Memory B cell (primary cell): Measurements from ENCODE around the gene NCKAP5.
"Not testable (repeated sequence)": the region's sequence is repeated elsewhere in the genome, so short reads cannot be mapped to it uniquely, and the experiment has no call there.

ENCODE experiments used
- ATAC-seq: fragments of 150-1000 bp; cut with Tn5 transposase; 2 replicates; pipeline ENCODE4 v1.10.0; 2021; ENCODE audit warnings: low read depth, mild to moderate bottlenecking, moderate library complexity
- DNase-seq, 2 donors: peaks; one replicate each; pipeline ENCODE4 v3.0.0; 2022; ENCODE audit warnings: low spot score in 2 of 2
- H3K27ac Mint-ChIP-seq: one replicate; pipeline ENCODE4 v1.8.0; 2022; ENCODE audit warnings: mild to moderate bottlenecking, moderate library complexity, mixed read lengths
- H3K27me3 Mint-ChIP-seq: one replicate; pipeline ENCODE4 v1.8.0; 2022; ENCODE audit warnings: mixed read lengths
- H3K36me3 Mint-ChIP-seq: one replicate; pipeline ENCODE4 v1.8.0; 2022; ENCODE audit warnings: mild to moderate bottlenecking, mixed read lengths
- H3K4me1 Mint-ChIP-seq: one replicate; pipeline ENCODE4 v1.8.0; 2022; ENCODE audit warnings: mixed read lengths
- H3K4me3 Mint-ChIP-seq: one replicate; pipeline ENCODE4 v1.8.0; 2022; ENCODE audit warnings: mild to moderate bottlenecking, moderate library complexity, mixed read lengths
- H3K9me3 Mint-ChIP-seq: one replicate; pipeline ENCODE4 v1.8.0; 2022; ENCODE audit warnings: mixed read lengths

NCKAP5 gene

GRCh38 chr2:132813422-132813821, 754.8 kb downstream of the NCKAP5 start:
- Mint-ChIP-seq H3K27ac (no peak overlapping the region), H3K4me1 (no peaks in the 10 kb centered on the region), H3K36me3 (peaks cover 1% of the 10 kb centered on the region), H3K4me3 (no peak overlapping the region), H3K9me3 (peaks cover 13% of the 10 kb centered on the region), H3K27me3 (peaks cover 4% of the 10 kb centered on the region)
- DNase-seq (no peak), ATAC-seq (no peak)

- H3K9me3 Mint-ChIP-seq, result peaks cover 23% of the 10 kb centered on the region
- no peak overlapping the region for H3K27ac Mint-ChIP-seq
- ATAC-seq (no peak), DNase-seq (no peak)
- peaks cover 3% of the 10 kb centered on the region for H3K36me3 Mint-ChIP-seq
- no peak overlapping the region for H3K4me3 Mint-ChIP-seq
- H3K27me3 Mint-ChIP-seq, result peaks cover 4% of the 10 kb centered on the region
- H3K4me1 Mint-ChIP-seq, result no peaks in the 10 kb centered on the region
Measured at GRCh38 chr2:132811148-132811915, 756.9 kb downstream of the NCKAP5 start.

GRCh38 chr2:132809962-132810361, 758.3 kb downstream of the NCKAP5 start:
- H3K36me3 Mint-ChIP-seq, H3K27me3 Mint-ChIP-seq, DNase-seq, H3K4me1 Mint-ChIP-seq, H3K27ac Mint-ChIP-seq, H3K4me3 Mint-ChIP-seq, ATAC-seq: not testable (repeated sequence)
- H3K9me3 Mint-ChIP-seq, result peaks cover 24% of the 10 kb centered on the region

- H3K27me3 Mint-ChIP-seq, result no peaks in the 10 kb centered on the region
- peaks cover 16% of the 10 kb centered on the region for H3K9me3 Mint-ChIP-seq
- H3K4me3 Mint-ChIP-seq, result no peak overlapping the region
- H3K27ac Mint-ChIP-seq, result no peak overlapping the region
- no peak for ATAC-seq
- H3K36me3 Mint-ChIP-seq, result peaks cover 1% of the 10 kb centered on the region
- DNase-seq, result no peak
- no peaks in the 10 kb centered on the region for H3K4me1 Mint-ChIP-seq
Measured at GRCh38 chr2:132804051-132804450, 764.2 kb downstream of the NCKAP5 start.

- Mint-ChIP-seq H3K36me3 (no peaks in the 10 kb centered on the region), H3K27me3 (peaks cover 2% of the 10 kb centered on the region), H3K4me1 (no peaks in the 10 kb centered on the region), H3K27ac (no peak overlapping the region), H3K4me3 (no peak overlapping the region), H3K9me3 (peaks cover 2% of the 10 kb centered on the region)
- no peak for ATAC-seq
- DNase-seq, result no peak
Measured at GRCh38 chr2:132798341-132798740, 769.9 kb downstream of the NCKAP5 start.

GRCh38 chr2:132797556-132797955, 770.7 kb downstream of the NCKAP5 start:
- H3K4me3 Mint-ChIP-seq, result no peak overlapping the region
- no peaks in the 10 kb centered on the region for H3K4me1 Mint-ChIP-seq
- H3K36me3 Mint-ChIP-seq, result no peaks in the 10 kb centered on the region
- H3K9me3 Mint-ChIP-seq, result peaks cover 2% of the 10 kb centered on the region
- no peak for ATAC-seq
- H3K27me3 Mint-ChIP-seq, result peaks cover 2% of the 10 kb centered on the region
- H3K27ac Mint-ChIP-seq, result no peak overlapping the region
- no peak for DNase-seq

GRCh38 chr2:132797071-132797470, 771.2 kb downstream of the NCKAP5 start:
- ATAC-seq (no peak), DNase-seq (no peak)
- no peak overlapping the region for H3K4me3 Mint-ChIP-seq
- peaks cover 2% of the 10 kb centered on the region for H3K27me3 Mint-ChIP-seq
- H3K36me3 Mint-ChIP-seq, result no peaks in the 10 kb centered on the region
- no peak overlapping the region for H3K27ac Mint-ChIP-seq
- peaks cover 2% of the 10 kb centered on the region for H3K9me3 Mint-ChIP-seq
- H3K4me1 Mint-ChIP-seq, result no peaks in the 10 kb centered on the region

GRCh38 chr2:132795220-132795619, 773.0 kb downstream of the NCKAP5 start:
- no peaks in the 10 kb centered on the region for H3K4me1 Mint-ChIP-seq
- no peak overlapping the region for H3K27ac Mint-ChIP-seq
- H3K36me3 Mint-ChIP-seq, result no peaks in the 10 kb centered on the region
- peaks cover 2% of the 10 kb centered on the region for H3K9me3 Mint-ChIP-seq
- H3K4me3 Mint-ChIP-seq, result no peak overlapping the region
- peaks cover 2% of the 10 kb centered on the region for H3K27me3 Mint-ChIP-seq
- ATAC-seq (no peak), DNase-seq (no peak)

- DNase-seq (no peak), ATAC-seq (no peak)
- Mint-ChIP-seq H3K4me3 (no peak overlapping the region), H3K4me1 (no peaks in the 10 kb centered on the region), H3K36me3 (no peaks in the 10 kb centered on the region), H3K9me3 (peaks cover 2% of the 10 kb centered on the region), H3K27ac (no peak overlapping the region), H3K27me3 (peaks cover 2% of the 10 kb centered on the region)
Measured at GRCh38 chr2:132793532-132793931, 774.7 kb downstream of the NCKAP5 start.

GRCh38 chr2:132790207-132790785, 778.0 kb downstream of the NCKAP5 start:
- ATAC-seq, result no peak
- H3K27ac Mint-ChIP-seq, result no peak overlapping the region
- H3K36me3 Mint-ChIP-seq, result no peaks in the 10 kb centered on the region
- no peaks in the 10 kb centered on the region for H3K4me1 Mint-ChIP-seq
- H3K27me3 Mint-ChIP-seq, result peaks cover 2% of the 10 kb centered on the region
- DNase-seq, result no peak
- H3K4me3 Mint-ChIP-seq, result no peak overlapping the region
- H3K9me3 Mint-ChIP-seq, result peaks cover 2% of the 10 kb centered on the region

GRCh38 chr2:132789066-132789465, 779.2 kb downstream of the NCKAP5 start:
- H3K4me3 Mint-ChIP-seq, result no peak overlapping the region
- DNase-seq (no peak), ATAC-seq (no peak)
- H3K4me1 Mint-ChIP-seq, result no peaks in the 10 kb centered on the region
- no peaks in the 10 kb centered on the region for H3K36me3 Mint-ChIP-seq
- no peaks in the 10 kb centered on the region for H3K27me3 Mint-ChIP-seq
- no peaks in the 10 kb centered on the region for H3K9me3 Mint-ChIP-seq
- no peak overlapping the region for H3K27ac Mint-ChIP-seq

GRCh38 chr2:132788310-132788838, 779.9 kb downstream of the NCKAP5 start:
- no peaks in the 10 kb centered on the region for H3K36me3 Mint-ChIP-seq
- no peaks in the 10 kb centered on the region for H3K9me3 Mint-ChIP-seq
- H3K4me1 Mint-ChIP-seq, result no peaks in the 10 kb centered on the region
- H3K27me3 Mint-ChIP-seq, result no peaks in the 10 kb centered on the region
- no peak overlapping the region for H3K27ac Mint-ChIP-seq
- no peak for DNase-seq
- ATAC-seq, result no peak
- no peak overlapping the region for H3K4me3 Mint-ChIP-seq

- no peaks in the 10 kb centered on the region for H3K9me3 Mint-ChIP-seq
- H3K27ac Mint-ChIP-seq, result no peak overlapping the region
- no peaks in the 10 kb centered on the region for H3K36me3 Mint-ChIP-seq
- H3K27me3 Mint-ChIP-seq, result no peaks in the 10 kb centered on the region
- H3K4me3 Mint-ChIP-seq, result no peak overlapping the region
- no peaks in the 10 kb centered on the region for H3K4me1 Mint-ChIP-seq
- DNase-seq, result no peak
- no peak for ATAC-seq
Measured at GRCh38 chr2:132783883-132784282, 784.4 kb downstream of the NCKAP5 start.

- Mint-ChIP-seq H3K36me3 (no peaks in the 10 kb centered on the region), H3K9me3 (no peaks in the 10 kb centered on the region), H3K27ac (no peak overlapping the region), H3K4me3 (no peak overlapping the region), H3K4me1 (no peaks in the 10 kb centered on the region), H3K27me3 (no peaks in the 10 kb centered on the region)
- ATAC-seq (no peak), DNase-seq (no peak)
Measured at GRCh38 chr2:132782176-132782783, 786.0 kb downstream of the NCKAP5 start.
